ENCODE data around the gene HSPB2. TPM values are rescaled to one million over a fixed set of nuclear protein-coding genes. Genes with fewer than 3 reads are reported as not detected.

Gene HSPB2
- total RNA-seq, 1 experiment from 2014 or later = not detected

- peak; percentile 75 for DNase-seq (ENCODE audit: low read depth)
Measured at GRCh38 chr11:111938687-111939160, 26.2 kb downstream of the HSPB2 start.

GRCh38 chr11:111939836-111940604, 27.5 kb downstream of the HSPB2 start:
- peak; percentile 96 for DNase-seq (ENCODE audit: low read depth)

- peak; percentile 80 for DNase-seq (ENCODE audit: low read depth)
Measured at GRCh38 chr11:111941963-111942362, 29.4 kb downstream of the HSPB2 start.

- DNase-seq (ENCODE audit: low read depth) = peak; percentile 84
Measured at GRCh38 chr11:111942829-111943228, 30.3 kb downstream of the HSPB2 start.

- peak; percentile 59 for DNase-seq (ENCODE audit: low read depth)
Measured at GRCh38 chr11:111944139-111944538, 31.6 kb downstream of the HSPB2 start.

- DNase-seq (ENCODE audit: low read depth) = peak; percentile 91
Measured at GRCh38 chr11:111944651-111945051, 32.1 kb downstream of the HSPB2 start.

GRCh38 chr11:111945198-111945597, 32.7 kb downstream of the HSPB2 start:
- DNase-seq (ENCODE audit: low read depth) = peak; percentile 51

GRCh38 chr11:111946499-111946898, 34.0 kb downstream of the HSPB2 start:
- DNase-seq (ENCODE audit: low read depth) = no peak

- no peak for DNase-seq (ENCODE audit: low read depth)
Measured at GRCh38 chr11:111947143-111947542, 34.6 kb downstream of the HSPB2 start.

GRCh38 chr11:111949519-111950426, 37.2 kb downstream of the HSPB2 start:
- DNase-seq (ENCODE audit: low read depth) = no peak

GRCh38 chr11:111951565-111951964, 39.0 kb downstream of the HSPB2 start:
- no peak for DNase-seq (ENCODE audit: low read depth)

- no peak for DNase-seq (ENCODE audit: low read depth)
Measured at GRCh38 chr11:111954154-111954553, 41.6 kb downstream of the HSPB2 start.

GRCh38 chr11:111957663-111958444, 45.3 kb downstream of the HSPB2 start:
- no peak for DNase-seq (ENCODE audit: low read depth)

GRCh38 chr11:111960916-111961315, 48.4 kb downstream of the HSPB2 start:
- DNase-seq (ENCODE audit: low read depth) = no peak

- DNase-seq (ENCODE audit: low read depth) = no peak
Measured at GRCh38 chr11:111961389-111962300, 49.1 kb downstream of the HSPB2 start.

Other genes with a start within 250 kb of the HSPB2 start
- gene PPP2R1B, start 146.3 kb upstream of the HSPB2 start, total RNA-seq (2014; rRNA removed; shearing (Covaris generic)) = 33.4 and 36.9 TPM in 2 replicates
- gene ALG9, start 41.2 kb upstream of the HSPB2 start, total RNA-seq (2014; rRNA removed; shearing (Covaris generic)) = 33.5 and 34.8 TPM in 2 replicates
- gene FDXACB1, start 33.6 kb upstream of the HSPB2 start, total RNA-seq (2014; rRNA removed; shearing (Covaris generic)) = 4.7 and 6.0 TPM in 2 replicates
- 27.9 and 43.3 TPM in 2 replicates for gene CFAP68, start 33.2 kb upstream of the HSPB2 start, total RNA-seq (2014; rRNA removed; shearing (Covaris generic))
- gene CRYAB, start 964 bp upstream of the HSPB2 start, total RNA-seq (2014; rRNA removed; shearing (Covaris generic)) = 0.29 TPM in 1 of 2 replicates, not detected in the other
- not detected in 2 replicates for gene C11orf52, start 6.2 kb downstream of the HSPB2 start, total RNA-seq (2014; rRNA removed; shearing (Covaris generic))
- gene DIXDC1, start 24.6 kb downstream of the HSPB2 start, total RNA-seq (2014; rRNA removed; shearing (Covaris generic)) = 15.0 and 17.8 TPM in 2 replicates
- 55.1 and 72.1 TPM in 2 replicates for gene DLAT, start 112.7 kb downstream of the HSPB2 start, total RNA-seq (2014; rRNA removed; shearing (Covaris generic))
- gene PIH1D2, start 161.3 kb downstream of the HSPB2 start, total RNA-seq (2014; rRNA removed; shearing (Covaris generic)) = 5.9 and 6.4 TPM in 2 replicates
- 20.9 and 22.5 TPM in 2 replicates for gene NKAPD1, start 161.6 kb downstream of the HSPB2 start, total RNA-seq (2014; rRNA removed; shearing (Covaris generic))
- gene TIMM8B, start 174.0 kb downstream of the HSPB2 start, total RNA-seq (2014; rRNA removed; shearing (Covaris generic)) = 116 and 120 TPM in 2 replicates
- gene SDHD, start 174.1 kb downstream of the HSPB2 start, total RNA-seq (2014; rRNA removed; shearing (Covaris generic)) = 275 and 281 TPM in 2 replicates